HEK293 (cell line): ENCODE results near the gene SLAMF6.

Experiments used
- CTCF ChIA-PET: fragments of 350-600 bp; formaldehyde crosslinking; extraction: SDS; loops from one replicate; lab custom pipeline; 2021; ENCODE audit warnings: antibody characterized with exemption; lab: Yijun Ruan, JAX
- POLR2A ChIA-PET: fragments of 300-600 bp; formaldehyde crosslinking; extraction: SDS; loops from one replicate; lab custom pipeline; 2020; ENCODE audit warnings: antibody characterized with exemption, inconsistent platforms; lab: Yijun Ruan, JAX
- H3K27ac ChIP-seq: fragments of 200-500 bp; sonication (Bioruptor generic); 2 replicates; pipeline ENCODE4 v1.5.1; 2014; ENCODE audit warnings: low read depth, low read length, control low read depth, inconsistent platforms; ENCODE audit errors: extremely low read depth
- H3K36me3 ChIP-seq, 2 experiments: fragments of 200-500 bp in 1 of 2; sonication (Bioruptor generic) in 1 of 2; 1 replicate in 1 of 2; 2 replicates in 1 of 2; pipeline ENCODE4 v1.5.1; 2014 to 2017; ENCODE audit warnings: inconsistent platforms in 2 of 2, low read length in 2 of 2; ENCODE audit not compliant: control insufficient read depth in 2 of 2, insufficient read depth in 1 of 2
- H3K4me1 ChIP-seq: fragments of 200-500 bp; sonication (Bioruptor generic); 2 replicates; pipeline ENCODE4 v1.5.1; 2014; ENCODE audit warnings: mild to moderate bottlenecking, low read length, inconsistent platforms; ENCODE audit not compliant: control insufficient read depth, insufficient read depth
- H3K4me3 ChIP-seq: 2 replicates; pipeline ENCODE4 v1.5.1; 2011; ENCODE audit warnings: low read depth, mild to moderate bottlenecking, control low read depth, low read length, moderate library complexity
- H3K9me3 ChIP-seq: fragments of 200-500 bp; sonication (Bioruptor generic); 2 replicates; pipeline ENCODE4 v1.5.1; 2014; ENCODE audit warnings: low read depth, low read length, inconsistent platforms; ENCODE audit not compliant: control insufficient read depth, insufficient read depth
- BCL11A ChIP-seq: fragments of 450-650 bp; formaldehyde crosslinking; IDR thresholded peaks from 2 replicates; pipeline ENCODE4 v1.5.1; 2016; ENCODE audit warnings: low read depth, missing biosample characterization, missing genetic modification characterization
- GLIS1 ChIP-seq: fragments of 450-650 bp; formaldehyde crosslinking; IDR thresholded peaks from 2 replicates; pipeline ENCODE4 v1.5.1; 2016; ENCODE audit warnings: missing biosample characterization, missing genetic modification characterization
- GLIS2 ChIP-seq: fragments of 450-650 bp; formaldehyde crosslinking; IDR thresholded peaks from 2 replicates; pipeline ENCODE4 v1.5.1; 2016; ENCODE audit warnings: missing biosample characterization, missing genetic modification characterization
- HOXA7 ChIP-seq: sonication (generic); formaldehyde crosslinking; IDR thresholded peaks from 2 replicates; pipeline ENCODE4 v1.8.1; 2022; ENCODE audit warnings: missing genetic modification reagents, borderline replicate concordance
- REPIN1 ChIP-seq: fragments of 450-650 bp; formaldehyde crosslinking; IDR thresholded peaks from 2 replicates; pipeline ENCODE4 v1.5.1; 2017; ENCODE audit warnings: missing biosample characterization, missing genetic modification characterization, low read depth
- ZBTB20 ChIP-seq: fragments of 450-650 bp; formaldehyde crosslinking; IDR thresholded peaks from 2 replicates; pipeline ENCODE4 v1.5.1; 2016; ENCODE audit warnings: missing biosample characterization, missing genetic modification characterization
- ZBTB48 ChIP-seq: fragments of 450-650 bp; formaldehyde crosslinking; IDR thresholded peaks from 2 replicates; pipeline ENCODE4 v1.5.1; 2016; ENCODE audit warnings: missing biosample characterization, missing genetic modification characterization
- ZIC2 ChIP-seq: fragments of 450-650 bp; formaldehyde crosslinking; IDR thresholded peaks from 2 replicates; pipeline ENCODE4 v1.5.1; 2016; ENCODE audit warnings: missing biosample characterization, missing genetic modification characterization
- ZNF274 ChIP-seq, 2 experiments: fragments of 200-500 bp in 1 of 2; fragments of 450-650 bp in 1 of 2; sonication (Bioruptor generic) in 1 of 2; formaldehyde crosslinking in 1 of 2; IDR thresholded peaks; 2 replicates each; pipeline versions ENCODE4 v1.5.1 to v1.6.1; 2014 to 2016; ENCODE audit warnings: borderline replicate concordance in 1 of 2, inconsistent platforms in 1 of 2, low read length in 1 of 2, missing biosample characterization in 1 of 2, missing genetic modification characterization in 1 of 2
- ZNF280C ChIP-seq: fragments of 450-650 bp; formaldehyde crosslinking; IDR thresholded peaks from 2 replicates; pipeline ENCODE4 v1.5.1; 2016; ENCODE audit warnings: missing biosample characterization, missing genetic modification characterization
- ZNF280D ChIP-seq: fragments of 450-650 bp; formaldehyde crosslinking; IDR thresholded peaks from 2 replicates; pipeline ENCODE4 v1.5.1; 2016; ENCODE audit warnings: missing biosample characterization, missing genetic modification characterization
- ZNF302 ChIP-seq: fragments of 450-650 bp; formaldehyde crosslinking; IDR thresholded peaks from 2 replicates; pipeline ENCODE4 v1.5.1; 2016; ENCODE audit warnings: missing biosample characterization, missing genetic modification characterization, low read depth
- ZNF354C ChIP-seq: fragments of 450-650 bp; formaldehyde crosslinking; IDR thresholded peaks from 2 replicates; pipeline ENCODE4 v1.5.1; 2016; ENCODE audit warnings: missing biosample characterization, missing genetic modification characterization, low read depth, borderline replicate concordance
- ZNF404 ChIP-seq: fragments of 450-650 bp; formaldehyde crosslinking; IDR thresholded peaks from 2 replicates; pipeline ENCODE4 v1.5.1; 2017; ENCODE audit warnings: missing biosample characterization, missing genetic modification characterization
- ZNF473 ChIP-seq: fragments of 450-650 bp; formaldehyde crosslinking; IDR thresholded peaks from 2 replicates; pipeline ENCODE4 v1.5.1; 2017; ENCODE audit warnings: missing biosample characterization, missing genetic modification characterization
- ZNF488 ChIP-seq: fragments of 450-650 bp; formaldehyde crosslinking; IDR thresholded peaks from 2 replicates; pipeline ENCODE4 v1.5.1; 2016; ENCODE audit warnings: missing biosample characterization, missing genetic modification characterization
- ZNF623 ChIP-seq: fragments of 450-650 bp; formaldehyde crosslinking; IDR thresholded peaks from 2 replicates; pipeline ENCODE4 v1.5.1; 2016; ENCODE audit warnings: missing biosample characterization, missing genetic modification characterization
- ZNF639 ChIP-seq: fragments of 450-650 bp; formaldehyde crosslinking; IDR thresholded peaks from 2 replicates; pipeline ENCODE4 v1.5.1; 2016; ENCODE audit warnings: missing biosample characterization, missing genetic modification characterization
- ZNF670 ChIP-seq: fragments of 450-650 bp; formaldehyde crosslinking; IDR thresholded peaks from 2 replicates; pipeline ENCODE4 v1.5.1; 2016; ENCODE audit warnings: missing biosample characterization, missing genetic modification characterization, low read depth
- ZNF785 ChIP-seq: fragments of 450-650 bp; formaldehyde crosslinking; IDR thresholded peaks from 2 replicates; pipeline ENCODE4 v1.5.1; 2016; ENCODE audit warnings: missing biosample characterization, missing genetic modification characterization
- ZNF792 ChIP-seq: fragments of 450-650 bp; formaldehyde crosslinking; IDR thresholded peaks from 2 replicates; pipeline ENCODE4 v1.5.1; 2016; ENCODE audit warnings: missing biosample characterization, missing genetic modification characterization
- ZNF843 ChIP-seq: fragments of 450-650 bp; formaldehyde crosslinking; IDR thresholded peaks from 2 replicates; pipeline ENCODE4 v1.5.1; 2016; ENCODE audit warnings: missing biosample characterization, missing genetic modification characterization

The SLAMF6 gene

GRCh38 chr1:160500321-160500990, 22.6 kb downstream of the SLAMF6 start:
- H3K36me3 ChIP-seq = no peaks in the 10 kb centered on the region
- H3K9me3 ChIP-seq = no peaks in the 10 kb centered on the region
- ChIA-PET CTCF (interaction anchor here (0.7 kb wide), 1 partner anchor 24 kb away, joined by 3 read pairs; no protein-coding TSS in a partner anchor), POLR2A (no interaction called here)
- no peak overlapping the region for H3K27ac ChIP-seq
- TF ChIP-seq REPIN1 (tag by site-specific recombination) (no peak), ZNF404 (tag by site-specific recombination) (no peak)
- H3K4me3 ChIP-seq = no peak overlapping the region
- no peaks in the 10 kb centered on the region for H3K4me1 ChIP-seq

- ChIA-PET POLR2A (no interaction called here), CTCF (no interaction called here)
- Histone ChIP-seq H3K36me3 (no peaks in the 10 kb centered on the region), H3K4me1 (no peaks in the 10 kb centered on the region), H3K4me3 (no peak overlapping the region), H3K27ac (no peak overlapping the region)
- no peak for TF ChIP-seq HOXA7 (CRISPR knock-in tag)
- TF ChIP-seq ZBTB48 (tag by site-specific recombination) = no peak
- no peak for TF ChIP-seq ZNF280C (tag by site-specific recombination)
- no peak for TF ChIP-seq BCL11A (tag by site-specific recombination)
- no peak for TF ChIP-seq ZNF843 (tag by site-specific recombination)
- TF ChIP-seq GLIS1 (tag by site-specific recombination) = no peak
- TF ChIP-seq ZNF280D = no peak
- TF ChIP-seq GLIS2 (tag by site-specific recombination) = no peak
- no peak for TF ChIP-seq ZNF274 (IDR thresholded peaks at IDR 0.05; ENCODE audit: low read length)
- no peak for TF ChIP-seq ZNF274 (tag by site-specific recombination; IDR thresholded peaks at IDR 0.05; ENCODE audit: borderline replicate concordance)
- no peak for TF ChIP-seq ZNF639 (tag by site-specific recombination)
- no peak for TF ChIP-seq ZBTB20
- TF ChIP-seq ZNF792 (tag by site-specific recombination) = no peak
- no peak for TF ChIP-seq ZIC2
- TF ChIP-seq ZNF670 (tag by site-specific recombination) = no peak
- no peak for TF ChIP-seq ZNF785 (tag by site-specific recombination)
- TF ChIP-seq ZNF488 = no peak
- TF ChIP-seq ZNF302 (tag by site-specific recombination) = no peak
- TF ChIP-seq ZNF623 = no peak
- no peak for TF ChIP-seq ZNF473 (tag by site-specific recombination)
- TF ChIP-seq ZNF354C (tag by site-specific recombination) = no peak
- TF ChIP-seq, all 188 proteins: peak for 0
- no peaks in the 10 kb centered on the region for H3K9me3 ChIP-seq
Measured at GRCh38 chr1:160499631-160500030, 23.4 kb downstream of the SLAMF6 start.
